Activated CD4-positive, alpha-beta T cell treated with anti-CD3 and anti-CD28 coated beads, Interleukin-2, amount 50 U/mL, for 4 hours (primary cell): ENCODE results near the gene ZMYM2.

Source experiments
- DNase-seq, 2 experiments: peaks; one replicate each; pipeline ENCODE4 v3.0.0-alpha.2; 2020

The ZMYM2 gene

GRCh38 chr13:20109037-20109436 lies 150.5 kb downstream of the ZMYM2 start:
- DNase-seq, result no peak

DNA sequence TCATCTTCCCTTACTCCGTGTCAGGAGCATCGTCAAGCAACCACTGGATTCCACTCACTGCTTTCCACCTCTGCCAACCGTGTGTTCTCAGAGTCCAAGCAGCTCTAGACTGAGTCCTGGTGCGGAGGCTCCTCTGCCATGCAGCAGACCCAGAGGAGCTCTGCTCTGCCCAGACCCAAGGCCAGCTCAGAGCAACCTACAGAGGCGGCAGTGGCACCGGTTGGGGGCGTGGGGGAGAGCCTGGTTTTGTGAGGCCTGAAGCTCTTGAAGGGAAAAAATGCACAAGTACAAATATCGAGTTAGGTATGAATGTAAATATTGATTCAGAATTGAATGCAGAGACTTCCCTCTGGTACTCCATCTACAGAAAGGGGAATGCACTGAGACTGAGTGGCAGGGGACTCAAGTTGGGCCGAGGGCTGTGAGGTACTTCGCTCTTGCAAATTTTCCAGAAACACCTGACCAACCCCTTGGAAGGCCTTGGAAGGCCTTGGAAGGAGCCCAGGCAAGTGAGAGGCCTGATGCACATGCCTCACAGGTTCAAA lies 155.6 kb downstream of the ZMYM2 start:
- DNase-seq, result no peak

DNA sequence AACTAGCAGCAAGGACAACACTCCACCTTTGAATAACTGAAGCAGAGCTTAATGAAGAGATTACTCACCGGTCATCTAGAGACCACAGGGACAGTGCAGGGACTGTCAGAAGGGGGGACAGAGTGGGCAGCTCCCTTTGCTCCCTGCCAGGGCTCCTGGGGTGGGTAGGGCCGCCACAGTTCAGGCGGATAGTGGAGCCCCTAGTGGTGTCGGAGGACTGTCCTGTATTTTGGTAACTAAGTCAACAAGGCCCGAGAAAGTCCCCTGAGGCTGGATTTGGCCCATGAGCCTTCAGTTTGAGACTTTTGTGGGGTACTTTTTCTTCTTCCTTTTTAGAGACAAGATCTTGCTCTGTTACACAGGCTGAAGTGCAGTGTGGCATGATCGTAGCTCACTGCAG lies 157.7 kb downstream of the ZMYM2 start:
- DNase-seq, result no peak

- peak; percentile 29 to 35 for DNase-seq
These were observed 160.0 kb downstream of the ZMYM2 start for GRCh38 chr13:20118268-20119140.

GRCh38 chr13:20119960-20120359 lies 161.4 kb downstream of the ZMYM2 start:
- DNase-seq, result no peak

DNA sequence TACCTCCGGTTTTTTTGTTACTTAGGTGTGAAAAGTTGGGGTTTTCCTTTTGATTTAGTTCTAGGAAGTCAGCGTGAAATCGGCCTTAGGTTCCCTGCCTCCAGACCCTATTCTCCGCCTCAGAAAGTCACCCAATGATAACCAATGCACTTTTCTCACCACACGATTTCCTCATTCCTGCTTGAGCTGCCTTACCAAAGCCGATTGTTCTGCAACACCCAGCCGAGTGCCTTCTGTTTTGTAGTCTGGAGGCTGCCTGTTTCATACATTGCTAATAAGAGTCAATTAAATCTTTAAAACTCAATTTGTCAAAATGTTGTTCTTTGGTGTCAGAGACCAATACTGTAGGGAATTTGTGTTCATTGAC lies 162.6 kb downstream of the ZMYM2 start:
- no peak for DNase-seq

DNA sequence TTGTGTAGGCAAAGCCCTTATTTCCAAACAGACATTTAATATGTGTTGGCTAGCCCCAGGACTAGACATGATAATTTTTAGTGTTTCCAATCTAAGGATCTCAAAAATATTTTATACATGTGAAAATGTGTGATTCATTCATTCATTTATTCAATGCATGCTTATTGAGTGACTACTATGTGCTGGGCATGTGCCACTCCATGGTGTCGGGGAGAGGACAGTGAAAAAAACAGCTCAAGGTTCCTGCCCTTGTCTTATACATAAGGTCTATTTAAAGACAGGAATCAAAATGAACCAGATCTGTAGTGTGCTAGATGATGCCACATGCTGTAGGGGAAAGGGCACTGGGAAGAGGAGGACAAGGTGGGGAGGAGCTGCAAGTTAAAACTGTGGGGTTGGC lies 165.8 kb downstream of the ZMYM2 start:
- DNase-seq, result no peak

- DNase-seq, result no peak
These were observed 166.7 kb downstream of the ZMYM2 start for GRCh38 chr13:20125129-20125782.

- DNase-seq, result no peak
These were observed 167.2 kb downstream of the ZMYM2 start for GRCh38 chr13:20125783-20126165.

DNA sequence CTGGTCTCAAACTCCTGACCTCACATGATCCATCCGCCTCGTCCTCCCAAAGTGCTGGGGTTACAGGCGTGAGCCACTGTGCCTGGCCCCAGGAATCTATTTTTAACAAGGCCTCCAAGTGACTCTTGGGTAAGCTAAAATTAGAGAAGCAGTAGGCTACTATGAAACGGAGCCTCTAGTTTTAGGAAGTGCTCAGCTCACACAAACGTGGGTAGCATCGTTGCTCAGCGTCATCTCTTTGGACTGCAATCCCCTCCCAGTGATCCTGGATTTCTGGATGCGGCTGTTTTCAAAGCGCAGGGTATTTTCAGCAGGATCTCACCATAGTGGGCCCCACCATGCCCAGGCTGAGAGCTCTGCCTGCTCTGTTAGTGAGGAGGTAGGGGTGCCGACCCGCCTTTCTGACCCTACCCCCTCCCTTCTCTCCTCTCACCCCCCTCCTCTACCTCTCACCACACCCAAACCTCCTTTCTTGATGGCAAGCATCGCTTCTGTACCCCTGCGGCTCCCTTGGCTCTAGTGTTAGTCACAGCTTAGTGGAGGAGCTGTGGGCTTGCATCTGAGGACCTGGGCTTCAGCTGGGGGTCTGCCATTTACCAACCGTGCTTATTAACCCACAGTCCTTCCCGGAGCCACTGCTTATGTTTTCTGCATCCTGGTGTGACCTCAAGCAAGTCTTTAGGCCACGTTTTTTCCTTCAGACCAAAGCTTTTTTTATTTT lies 168.2 kb downstream of the ZMYM2 start:
- no peak for DNase-seq

- DNase-seq, result no peak
These were observed 168.7 kb downstream of the ZMYM2 start for GRCh38 chr13:20127262-20127561.

DNA sequence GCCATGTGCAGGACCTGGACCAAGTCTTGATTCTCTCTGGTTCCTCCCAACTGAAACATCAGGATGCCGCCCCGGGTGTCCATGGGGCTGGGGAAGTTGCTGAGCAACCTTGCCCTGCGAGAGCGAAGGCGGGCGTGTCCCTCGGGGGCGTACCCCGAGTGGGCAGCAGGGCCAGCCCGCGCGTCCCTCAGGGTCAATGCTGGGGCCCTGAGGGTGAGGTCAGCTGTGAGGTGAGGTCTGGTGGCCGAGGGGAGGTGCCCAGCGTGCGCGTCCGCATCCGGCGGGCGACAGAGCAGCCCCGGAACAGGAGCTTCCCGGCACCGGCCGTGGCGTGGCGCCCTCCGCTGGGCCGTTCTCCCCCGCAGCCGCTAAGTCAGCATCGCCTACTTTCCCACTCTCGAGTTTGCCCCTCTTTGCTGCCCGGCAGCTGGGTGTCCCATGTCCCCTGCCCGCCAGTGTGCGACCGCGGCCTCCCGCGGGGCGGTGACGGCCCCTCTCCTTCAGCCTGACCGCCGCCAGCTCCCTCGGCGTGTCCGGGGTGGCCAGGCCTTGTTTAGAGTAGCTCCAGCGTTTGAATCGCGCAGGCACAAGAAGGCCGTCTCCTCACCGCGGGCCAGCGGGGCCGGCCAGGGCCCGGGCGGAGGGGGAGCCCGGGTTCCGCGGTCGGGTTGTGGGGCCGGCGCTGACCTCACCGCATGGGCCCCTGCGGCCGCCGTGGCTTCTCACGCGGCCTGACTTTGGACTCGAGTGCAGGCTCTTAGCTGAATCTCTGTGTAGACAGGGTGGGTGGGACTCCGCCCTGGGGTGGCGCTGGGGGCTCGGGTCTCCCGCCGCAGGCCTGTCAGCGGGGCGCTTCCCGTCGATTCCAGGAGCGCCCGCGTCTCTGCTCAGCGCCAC lies 169.3 kb downstream of the ZMYM2 start:
- peak in 1 of 2 experiments; percentile 18 for DNase-seq

- no peak for DNase-seq
These were observed 170.0 kb downstream of the ZMYM2 start for GRCh38 chr13:20128459-20128931.

GRCh38 chr13:20129076-20129475 lies 170.5 kb downstream of the ZMYM2 start:
- DNase-seq, result no peak

- no peak for DNase-seq
These were observed 171.5 kb downstream of the ZMYM2 start for GRCh38 chr13:20130012-20130411.

GRCh38 chr13:20130652-20131051 lies 172.1 kb downstream of the ZMYM2 start:
- no peak for DNase-seq

GRCh38 chr13:20131057-20131832 lies 172.7 kb downstream of the ZMYM2 start:
- no peak for DNase-seq

DNA sequence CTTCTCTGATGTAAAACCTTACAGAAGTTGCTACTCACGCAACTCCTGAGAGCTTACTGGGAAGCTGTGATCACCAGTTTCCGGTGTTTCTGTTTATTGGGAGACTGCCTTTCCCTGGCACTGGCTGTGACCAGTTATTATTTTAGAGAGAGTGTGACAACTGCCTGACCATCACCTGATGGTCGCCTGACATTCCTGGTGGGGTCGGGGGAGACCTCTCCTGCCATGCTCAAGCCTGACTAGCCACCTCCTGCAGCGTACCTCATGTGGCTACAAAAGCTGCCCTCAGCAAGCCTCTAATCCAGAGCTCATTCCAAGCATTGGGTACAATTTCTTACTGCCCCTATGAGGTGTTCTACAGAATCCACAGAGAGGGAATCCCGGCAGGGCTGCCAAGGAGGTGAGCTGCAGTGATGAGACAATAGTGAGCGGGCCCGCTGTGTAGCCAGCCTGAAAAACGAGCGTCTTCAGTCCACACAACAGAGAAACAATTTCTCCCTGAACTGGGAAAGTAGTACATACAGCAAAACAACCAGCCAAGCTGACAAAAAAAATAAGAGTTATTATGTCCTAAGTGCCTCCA lies 173.6 kb downstream of the ZMYM2 start:
- no peak for DNase-seq

DNA sequence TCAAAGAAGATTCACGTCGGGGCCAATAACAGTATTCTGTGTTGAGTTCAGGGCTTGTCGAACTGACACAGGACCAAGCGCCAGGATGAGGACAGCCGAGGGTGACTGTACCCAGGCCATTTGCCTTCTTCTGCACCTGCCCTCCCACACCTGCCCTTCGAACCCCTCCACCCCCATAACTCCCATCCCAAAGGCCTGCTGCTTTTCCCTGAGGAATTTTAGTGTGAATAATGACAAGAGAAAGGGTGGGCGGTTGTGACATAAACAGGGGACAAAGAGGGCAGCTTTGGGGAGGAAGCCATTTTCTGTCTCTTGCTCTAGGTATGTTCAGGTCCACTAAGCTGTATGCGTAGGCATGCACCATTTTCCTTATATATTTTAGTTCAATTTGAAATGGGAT lies 176.2 kb downstream of the ZMYM2 start:
- DNase-seq, result no peak

DNA sequence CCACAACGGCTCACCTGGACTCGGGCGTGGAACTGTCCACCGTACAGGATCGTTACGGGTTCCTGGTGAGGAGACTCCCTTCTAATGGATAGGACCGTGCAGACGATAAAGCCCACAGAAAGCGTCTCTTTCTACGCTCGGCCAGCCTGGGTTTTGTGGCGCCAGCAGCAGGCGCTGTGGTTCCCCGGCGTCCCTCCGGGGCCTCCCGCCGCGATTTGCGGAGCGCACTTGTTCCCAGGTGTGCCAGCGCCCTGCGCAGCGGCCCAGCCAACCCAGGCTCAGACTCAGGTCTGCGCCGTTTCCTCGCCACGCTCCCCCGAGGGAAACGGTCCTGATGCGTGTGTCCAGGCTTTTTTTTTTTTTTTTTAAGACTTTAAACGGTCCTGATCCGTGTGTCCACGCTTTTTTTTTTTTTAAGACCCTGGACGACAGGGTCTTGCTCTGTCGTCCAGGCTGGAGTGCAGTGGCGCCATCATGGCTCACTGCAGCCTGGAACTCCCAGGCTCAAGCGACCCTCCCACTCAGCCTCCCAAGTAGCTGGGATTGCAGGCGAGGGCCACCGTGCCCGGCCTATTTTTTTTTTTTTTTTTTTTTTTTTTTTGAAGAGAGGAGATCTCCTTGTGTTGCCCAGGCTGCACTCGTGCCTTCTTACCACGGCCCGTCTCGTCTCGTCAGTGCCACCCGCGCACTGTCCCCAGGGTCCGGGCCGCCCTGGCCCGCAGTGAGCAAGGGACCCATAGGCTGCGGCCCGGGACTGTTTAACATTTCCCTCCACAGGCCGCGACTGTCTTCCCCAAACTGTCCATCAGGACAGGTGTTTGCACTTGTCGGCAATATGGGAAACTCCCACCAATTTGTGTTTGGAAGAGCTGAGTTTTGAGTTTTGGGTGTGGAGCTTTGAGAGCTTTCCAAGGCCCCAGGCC lies 178.5 kb downstream of the ZMYM2 start:
- no peak for DNase-seq
